Fibroblast of the aortic adventitia (primary cell): Measurements from ENCODE around the gene NLRP6. TPM values are rescaled to one million over a fixed set of nuclear protein-coding genes. Genes with fewer than 3 reads are reported as not detected.

ENCODE experiments used
- DNase-seq: peaks from one replicate; pipeline ENCODE4 v3.0.0-alpha.2; 2010; ENCODE audit warnings: low read depth
- H3K4me3 ChIP-seq: 2 replicates; pipeline ENCODE4 v1.5.1; 2011; ENCODE audit warnings: low read depth, mild to moderate bottlenecking, control low read depth, low read length, moderate library complexity
- CTCF ChIP-seq: IDR thresholded peaks from 2 replicates; pipeline ENCODE4 v1.5.1; 2011; ENCODE audit warnings: mild to moderate bottlenecking, low read length, control low read depth, inconsistent platforms; ENCODE audit not compliant: insufficient read depth
- total RNA-seq: library from RNA; depleted of rRNA; stranded (reverse); fragments of >200 nt; gene quantifications from 2 replicates; pipeline ENCODE4 v1.2.3, GENCODE V29; 2012; ENCODE audit warnings: low replicate concordance

The NLRP6 gene
- total RNA-seq, 1 donor: not detected

DNA sequence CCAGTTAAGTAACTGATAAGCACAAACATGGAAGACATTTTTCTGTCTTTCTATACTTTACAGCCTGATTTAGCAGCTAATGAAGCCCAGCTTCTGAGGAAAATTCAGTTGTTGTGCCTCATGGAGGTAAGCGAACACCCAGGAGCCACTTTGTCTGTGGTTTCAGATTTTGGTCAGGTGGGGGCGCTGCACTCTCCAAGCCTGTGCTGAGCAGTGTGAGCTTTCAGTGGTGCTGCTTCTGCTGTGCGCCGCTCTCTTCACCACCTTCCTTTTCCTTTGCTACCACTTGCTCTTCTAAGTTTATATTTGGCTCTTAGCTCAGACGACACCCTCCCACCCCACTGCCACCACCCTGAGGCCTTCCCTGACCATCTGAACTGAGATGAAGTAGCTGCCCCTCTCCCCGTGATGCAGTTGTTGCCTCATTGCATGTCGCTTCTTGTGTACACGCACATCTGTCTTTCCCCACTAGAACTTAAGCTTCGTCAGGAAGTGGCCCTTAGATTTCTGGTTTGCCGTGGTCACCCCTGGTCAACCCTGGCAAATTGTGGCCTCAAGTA is 27.4 kb upstream of the NLRP6 start:
- DNase-seq: peak; percentile 58
- peak; percentile 66 for TF ChIP-seq CTCF
- H3K4me3 ChIP-seq: no peak overlapping the region

GRCh38 chr11:251550-251949 is 26.7 kb upstream of the NLRP6 start:
- H3K4me3 ChIP-seq: no peak overlapping the region
- DNase-seq: no peak
- TF ChIP-seq CTCF: no peak

GRCh38 chr11:252666-253065 is 25.5 kb upstream of the NLRP6 start:
- no peak for TF ChIP-seq CTCF
- H3K4me3 ChIP-seq: no peak overlapping the region
- no peak for DNase-seq

GRCh38 chr11:253160-253885 is 24.9 kb upstream of the NLRP6 start:
- no peak overlapping the region for H3K4me3 ChIP-seq
- DNase-seq: no peak
- no peak for TF ChIP-seq CTCF

GRCh38 chr11:253886-254270 is 24.3 kb upstream of the NLRP6 start:
- no peak for TF ChIP-seq CTCF
- DNase-seq: no peak
- H3K4me3 ChIP-seq: no peak overlapping the region

- H3K4me3 ChIP-seq: no peak overlapping the region
- TF ChIP-seq CTCF: no peak
- DNase-seq: peak; percentile 45
Observed at GRCh38 chr11:255176-255575, 23.0 kb upstream of the NLRP6 start.
